Measurements from ENCODE around the gene PSRC1. TPM values are rescaled to one million over a fixed set of nuclear protein-coding genes. Genes with fewer than 3 reads are reported as not detected.

The PSRC1 gene
- total and polyA plus RNA-seq, 2 experiments from 2014 or later, result 55.0 to 61.1 TPM

GRCh38 chr1:109247401-109248365, 35.3 kb downstream of the PSRC1 start:
- DNase-seq (ENCODE audit: low spot score), result no peak
- no peak overlapping the region for H3K4me3 Mint-ChIP-seq
- H3K4me3 ChIP-seq, result no peak overlapping the region
- no peaks in the 10 kb centered on the region for H3F3A ChIP-seq (replicated peaks; ENCODE audit: low read depth)
- TF ChIP-seq JUNB (IDR thresholded peaks at IDR 0.05; ENCODE audit: unreplicated experiment) (no peak), EZH2phosphoT487 (IDR thresholded peaks at IDR 0.05; ENCODE audit: unreplicated experiment) (no peak), ZNF462 (CRISPR knock-in tag; IDR thresholded peaks at IDR 0.05) (no peak), EZH2 (IDR thresholded peaks at IDR 0.05; ENCODE audit: low read depth, unreplicated experiment) (no peak), ETS1 (IDR thresholded peaks at IDR 0.05) (no peak), ZNF114 (CRISPR knock-in tag; IDR thresholded peaks at IDR 0.05) (no peak)
- peaks cover 23% of the 10 kb centered on the region for H3K36me3 Mint-ChIP-seq (ENCODE audit: low read depth)
- H3K4me2 ChIP-seq, result no peak overlapping the region
- no peak overlapping the region; the same call in 1 of the 2 replicates for H2AFZ ChIP-seq
- peaks cover 12% of the 10 kb centered on the region for H3K27me3 ChIP-seq (ENCODE audit: insufficient read depth)
- H3K9me2 ChIP-seq (ENCODE audit: insufficient read depth), result no peaks in the 10 kb centered on the region
- H3K79me2 ChIP-seq (replicated peaks; ENCODE audit: insufficient read depth), result no peaks in the 10 kb centered on the region; the same call in 1 of the 2 replicates
- H3K9me3 Mint-ChIP-seq, result peaks cover 17% of the 10 kb centered on the region
- peaks cover 8% of the 10 kb centered on the region for H3K4me1 Mint-ChIP-seq
- no peaks in the 10 kb centered on the region for H4K20me1 ChIP-seq (replicated peaks; ENCODE audit: insufficient read depth)
- no peak overlapping the region for H3K27ac Mint-ChIP-seq
- H3K27me3 Mint-ChIP-seq (ENCODE audit: insufficient read depth, low read depth, poor library complexity), result peaks cover 21% of the 10 kb centered on the region
- no peak for ATAC-seq
- no peaks in the 10 kb centered on the region for H3K36me3 ChIP-seq (ENCODE audit: insufficient read depth)
- peaks cover 13% of the 10 kb centered on the region; the same call in 1 of the 2 replicates for H3K4me1 ChIP-seq (ENCODE audit: insufficient read depth)
- H3K27ac ChIP-seq (ENCODE audit: low read depth), result no peak overlapping the region

All from GM23338 (cell line).